Right forelimb (tissue), 1 donor: ENCODE measurements around the gene KCNMA1.

Source experiments
- DNase-seq: peaks from one replicate; pipeline ENCODE4 v3.0.0-alpha.2; 2018

Gene KCNMA1

DNA sequence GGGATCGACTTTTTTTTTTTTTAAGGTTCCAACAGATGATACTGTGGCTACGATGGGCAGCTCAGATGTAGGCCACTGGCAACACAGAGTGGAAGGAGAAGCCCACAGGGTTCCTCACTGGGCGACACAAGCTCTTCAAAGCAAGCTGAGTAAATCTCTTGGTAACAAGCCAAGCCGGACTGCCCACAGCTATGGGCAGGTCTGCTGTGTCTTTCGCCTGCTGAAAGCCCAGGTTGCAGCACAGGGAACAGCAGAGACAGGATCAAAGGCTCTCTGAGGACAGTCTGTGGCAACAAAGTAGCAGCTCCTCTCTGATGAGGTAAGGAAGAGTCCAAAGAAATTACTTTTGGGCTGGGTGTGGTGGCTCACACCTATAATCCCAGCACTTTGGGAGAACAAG, 83.6 kb downstream of the KCNMA1 start:
- DNase-seq, result no peak

- DNase-seq, result no peak
Measured at GRCh38 chr10:77553311-77553710, 84.3 kb downstream of the KCNMA1 start.

DNA sequence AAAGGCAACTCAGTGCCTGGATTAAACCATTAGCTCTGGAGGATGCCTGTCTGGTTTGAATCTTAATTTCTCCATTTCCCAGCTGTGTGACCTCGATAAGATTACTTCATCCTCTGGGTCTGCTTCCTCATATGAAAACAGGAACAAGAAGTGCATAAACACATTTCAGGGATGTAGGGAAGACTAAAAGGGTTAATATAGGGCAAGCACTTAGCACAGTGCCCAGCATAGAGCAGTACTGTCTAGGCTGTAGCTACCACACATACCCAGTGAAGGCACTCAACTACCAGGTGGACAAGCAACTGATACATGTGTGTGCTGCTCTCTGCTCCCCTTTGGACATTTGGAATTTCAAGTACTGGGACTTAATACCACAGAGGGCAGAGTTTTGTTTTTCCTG, 85.4 kb downstream of the KCNMA1 start:
- DNase-seq, result no peak

GRCh38 chr10:77550378-77550777, 87.2 kb downstream of the KCNMA1 start:
- DNase-seq, result no peak

GRCh38 chr10:77548671-77549070, 88.9 kb downstream of the KCNMA1 start:
- DNase-seq, result no peak

DNA sequence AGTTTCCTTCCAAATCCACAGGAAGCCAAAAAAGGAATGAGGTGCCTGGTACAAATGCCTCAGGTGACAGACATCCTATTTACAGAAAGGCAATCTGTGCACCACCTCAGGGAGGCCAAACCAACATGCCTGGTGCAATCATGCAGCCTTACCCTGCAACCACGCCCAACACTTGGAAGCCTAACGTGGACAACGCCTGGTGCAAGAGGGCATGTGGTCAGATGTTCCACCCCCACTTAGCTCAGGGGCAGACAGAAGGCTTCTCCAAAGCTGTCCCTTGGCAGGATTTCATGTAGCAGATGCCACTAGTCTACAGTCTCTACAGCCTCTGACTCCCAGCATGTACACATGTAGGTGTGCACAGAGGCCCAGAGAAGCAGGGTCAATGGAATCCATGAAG, 89.5 kb downstream of the KCNMA1 start:
- DNase-seq, result no peak

DNA sequence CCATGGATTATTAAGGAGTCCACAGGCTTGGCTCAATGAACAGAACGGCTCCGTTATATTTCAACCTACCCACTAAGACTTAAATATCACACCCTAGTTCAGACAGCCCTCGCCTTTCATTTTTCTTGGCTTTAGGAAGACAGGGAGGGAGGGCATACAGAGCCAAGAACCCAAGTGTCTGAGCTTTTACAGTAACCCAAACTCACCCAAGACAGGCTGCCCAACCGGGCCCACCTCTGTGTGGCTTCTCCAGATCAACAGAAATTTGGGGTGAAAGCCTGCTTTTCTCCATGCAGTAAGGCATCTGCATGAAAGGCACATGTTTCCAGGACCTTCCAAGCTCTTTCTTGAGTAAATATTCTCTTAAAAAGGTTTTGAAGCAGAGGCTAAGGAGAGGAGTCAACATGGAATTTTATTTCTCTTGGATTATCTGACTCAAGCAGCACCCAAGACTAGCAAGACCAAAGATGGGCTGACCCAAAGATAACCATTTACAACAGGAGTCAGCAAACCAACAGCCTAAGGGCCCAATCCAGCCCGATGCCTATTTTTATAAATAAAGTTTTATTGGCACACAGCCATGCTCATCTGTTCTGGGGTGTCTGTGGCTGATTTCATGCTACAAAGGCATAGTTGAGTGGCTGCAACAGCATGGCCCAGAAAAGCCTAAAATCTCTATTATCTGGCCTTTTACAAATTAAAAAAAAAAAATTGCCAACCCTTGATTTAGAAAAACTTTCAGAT, 90.1 kb downstream of the KCNMA1 start:
- DNase-seq, result no peak

GRCh38 chr10:77546042-77546441, 91.6 kb downstream of the KCNMA1 start:
- no peak for DNase-seq

DNA sequence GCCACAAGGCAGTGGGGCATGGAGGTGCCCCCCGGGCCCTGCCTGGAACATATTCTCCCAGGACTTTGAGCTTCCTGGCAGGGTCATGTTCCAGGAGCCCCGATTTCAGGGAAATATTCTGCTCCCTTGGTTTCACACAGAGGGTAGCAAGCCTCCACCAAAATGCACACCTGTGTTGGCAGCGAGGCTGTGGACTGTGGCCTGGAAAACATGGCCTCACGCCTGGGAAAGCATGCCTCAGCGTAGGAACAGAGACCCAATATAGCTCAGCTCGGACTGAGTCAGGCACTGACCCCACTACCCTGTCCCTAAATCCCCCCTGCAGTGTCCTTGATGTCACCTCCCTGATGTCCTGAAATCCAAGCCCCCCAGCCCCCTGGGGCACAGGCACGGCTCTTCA, 92.0 kb downstream of the KCNMA1 start:
- no peak for DNase-seq

- no peak for DNase-seq
Measured at GRCh38 chr10:77544617-77545016, 93.0 kb downstream of the KCNMA1 start.

GRCh38 chr10:77542710-77543259, 94.8 kb downstream of the KCNMA1 start:
- DNase-seq, result no peak

DNA sequence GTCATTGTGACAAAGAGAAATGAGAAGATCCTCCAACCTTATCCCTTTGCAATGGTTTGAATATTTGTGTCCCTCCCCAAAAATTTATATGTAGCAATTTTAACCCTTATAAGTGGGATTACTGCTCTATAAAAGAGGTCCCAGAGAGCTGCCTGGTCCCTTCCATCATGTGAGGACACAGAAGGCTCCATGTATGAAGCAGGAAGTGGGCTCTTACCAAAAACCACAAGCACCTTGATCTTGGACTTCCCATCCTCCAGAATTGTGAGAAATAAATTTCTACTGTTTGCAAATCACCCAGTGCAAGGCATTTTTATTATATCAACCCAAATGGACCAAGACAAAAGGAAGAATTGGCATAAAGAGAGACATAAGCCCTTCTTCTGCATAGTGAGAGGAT, 95.7 kb downstream of the KCNMA1 start:
- no peak for DNase-seq

- no peak for DNase-seq
Measured at GRCh38 chr10:77541247-77541646, 96.4 kb downstream of the KCNMA1 start.

DNA sequence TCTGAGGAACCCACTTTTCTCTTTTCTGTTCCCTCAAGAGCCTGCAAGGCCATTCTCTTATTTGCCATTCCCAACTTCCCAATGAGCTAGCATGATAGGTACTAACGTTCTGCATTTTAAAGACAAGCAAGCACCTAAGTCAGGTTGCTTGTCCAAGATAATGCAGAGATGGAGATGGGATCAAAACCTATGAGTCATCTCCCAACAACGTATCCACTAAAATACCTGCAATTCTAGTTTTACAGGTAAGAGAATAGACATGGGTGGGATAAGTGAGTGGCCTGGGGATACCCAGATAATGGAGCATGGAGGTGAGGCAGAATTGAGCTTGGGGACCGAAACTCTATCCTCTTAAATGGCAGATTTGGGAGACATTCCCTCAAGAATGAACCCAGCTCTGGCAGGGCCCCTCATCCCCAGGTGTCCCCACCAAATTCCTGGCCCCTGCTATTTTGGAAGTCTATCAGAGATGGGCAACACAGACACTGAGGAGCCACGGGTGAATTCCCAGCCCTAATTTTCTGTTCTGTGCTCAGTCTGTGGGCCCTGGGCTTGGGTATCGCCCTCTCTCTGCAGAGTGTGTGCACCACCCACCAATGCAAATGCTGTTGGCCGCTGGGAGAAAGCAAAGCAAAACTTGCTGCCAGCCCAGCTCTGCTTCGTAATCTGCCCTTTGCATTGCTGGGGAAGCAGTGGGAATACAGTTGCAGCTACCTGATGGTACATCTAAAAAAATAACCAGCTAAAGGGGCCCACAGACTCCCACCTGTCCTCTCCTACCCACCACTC, 98.3 kb downstream of the KCNMA1 start:
- DNase-seq, result no peak

GRCh38 chr10:77537720-77538373, 99.8 kb downstream of the KCNMA1 start:
- DNase-seq, result peak; percentile 74

DNA sequence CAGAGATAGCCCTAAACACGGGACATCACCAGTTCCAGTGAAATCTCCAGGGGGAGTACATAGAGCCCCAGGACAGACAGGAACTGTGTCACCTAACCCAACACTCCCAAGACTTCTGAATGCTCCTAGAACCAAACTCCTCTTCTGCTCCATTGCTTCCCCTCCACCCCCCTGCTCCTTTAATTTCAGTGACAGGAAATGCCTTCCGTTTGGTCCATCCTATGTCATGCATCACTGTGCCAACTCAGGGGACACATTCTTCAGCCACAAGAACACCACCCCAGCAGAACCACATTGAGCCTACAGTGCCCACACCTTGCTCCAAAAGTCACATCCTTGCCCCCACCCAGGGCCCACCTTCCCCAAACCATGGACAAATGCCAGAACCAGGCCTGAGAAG, 100.5 kb downstream of the KCNMA1 start:
- DNase-seq, result no peak

GRCh38 chr10:77533887-77534278, 103.7 kb downstream of the KCNMA1 start:
- DNase-seq, result no peak

GRCh38 chr10:77533146-77533886, 104.3 kb downstream of the KCNMA1 start:
- DNase-seq, result no peak

- no peak for DNase-seq
Measured at GRCh38 chr10:77532068-77532467, 105.5 kb downstream of the KCNMA1 start.

- DNase-seq, result no peak
Measured at GRCh38 chr10:77531441-77532001, 106.1 kb downstream of the KCNMA1 start.

GRCh38 chr10:77530011-77530410, 107.6 kb downstream of the KCNMA1 start:
- no peak for DNase-seq

DNA sequence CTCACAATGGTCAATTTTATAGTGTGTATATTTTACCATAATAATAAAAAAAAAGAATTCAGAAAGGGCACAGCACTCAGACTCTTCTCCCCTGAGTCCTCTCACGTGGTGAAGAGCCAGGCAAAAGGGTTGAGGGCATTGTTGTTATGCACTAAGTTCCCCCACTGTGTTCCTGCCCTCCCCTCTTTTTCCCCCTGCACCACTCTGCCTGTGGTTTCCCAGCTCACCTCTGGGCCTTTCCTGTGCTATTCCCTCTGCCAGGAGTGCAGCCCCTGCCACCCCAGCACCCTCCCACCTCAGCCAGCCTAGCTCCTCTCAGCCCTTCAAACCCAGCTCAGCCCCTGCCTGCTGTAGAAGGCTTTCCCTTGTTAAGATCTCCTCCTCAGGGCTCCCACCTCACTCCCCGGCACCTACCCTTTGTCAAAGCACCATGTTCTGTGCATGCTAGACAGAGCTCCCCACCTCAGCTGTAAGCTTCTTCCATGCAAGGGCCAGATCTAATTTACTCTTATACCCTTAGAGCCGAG, 108.5 kb downstream of the KCNMA1 start:
- no peak for DNase-seq
